ENCODE data around the gene TRABD2A. TPM values are rescaled to one million over a fixed set of nuclear protein-coding genes. Genes with fewer than 3 reads are reported as not detected.
"Not testable (repeated sequence)": the region's sequence is repeated elsewhere in the genome, so short reads cannot be mapped to it uniquely, and the experiment has no call there.

Gene TRABD2A
- 10 to 100 TPM; 35.9 to 38.3 TPM for total RNA-seq

DNA sequence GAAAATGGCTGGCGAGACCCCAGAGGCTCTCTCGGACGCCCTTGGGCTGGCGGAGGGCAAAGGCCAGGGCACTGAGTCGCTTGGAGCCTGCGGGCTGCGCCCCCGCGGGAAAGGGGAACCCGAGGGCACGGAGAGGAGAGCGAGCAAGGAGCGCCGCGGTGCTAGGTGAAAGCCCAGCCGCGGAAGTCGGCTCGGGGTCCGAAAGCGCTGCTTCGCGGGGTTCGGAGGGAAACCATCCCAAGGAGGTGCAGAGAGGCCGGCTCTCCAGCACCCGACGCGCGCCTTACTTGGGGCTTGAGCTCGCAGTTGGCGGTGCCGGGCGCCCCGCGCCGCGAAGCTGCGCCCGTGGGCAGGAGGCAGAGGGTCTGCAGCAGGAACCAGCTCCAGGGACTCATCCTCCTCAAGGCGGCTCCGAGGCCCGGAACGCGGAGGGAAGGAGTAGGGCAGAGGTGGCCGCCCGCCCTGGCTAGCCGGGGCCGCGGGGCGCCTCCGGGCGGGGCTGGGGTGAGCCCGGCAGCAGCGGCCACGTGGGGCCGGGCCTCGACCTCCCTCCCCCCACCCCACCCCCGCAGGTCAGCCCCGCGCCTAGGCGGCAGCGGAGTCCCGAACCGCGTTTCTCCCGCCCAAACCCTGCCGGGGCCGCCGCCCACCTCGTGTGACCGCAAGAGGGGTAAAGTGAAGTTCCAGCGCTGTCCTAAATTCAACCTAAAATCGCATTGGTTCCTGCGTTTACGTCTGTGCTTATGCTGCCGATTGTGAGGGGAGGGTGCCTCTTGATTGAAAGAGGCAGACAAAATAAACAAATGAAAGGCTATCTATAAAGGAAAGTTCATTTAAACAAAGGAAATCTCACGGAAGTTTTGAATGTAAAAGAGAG is at the start of gene TRABD2A:
Gene TRABD2A (minus strand): TSS at position 440 of the 877 bp plus-strand sequence. CDS start 45 bp downstream, at position 395.
- H3K27me3 Mint-ChIP-seq, result no peaks in the 10 kb centered on the region
- H3K9me3 Mint-ChIP-seq, result no peaks in the 10 kb centered on the region
- CTCF ChIA-PET, result interaction anchor here (0.6 to 5.7 kb wide), 18 partner anchors 9 to 383 kb away, joined by 3 to 98 read pairs (median 7); no protein-coding TSS in a partner anchor
- H3K27ac Mint-ChIP-seq, result peak within 1 kb of the TSS; percentile 87
- peaks cover 56% of the 10 kb centered on the region for H3K4me1 Mint-ChIP-seq
- H3K4me3 Mint-ChIP-seq, result peak within 1 kb of the TSS; percentile 91
- DNase-seq, result peak; percentile 58
- POLR2A ChIA-PET, result interaction anchor here (0.7 to 17.0 kb wide), 21 partner anchors 8 to 422 kb away, joined by 3 to 467 read pairs (median 7); partner anchors contain the start of genes KCMF1, SUCLG1 and TMSB10
- H3K36me3 Mint-ChIP-seq (ENCODE audit: low read depth), result peaks cover 14% of the 10 kb centered on the region

DNA sequence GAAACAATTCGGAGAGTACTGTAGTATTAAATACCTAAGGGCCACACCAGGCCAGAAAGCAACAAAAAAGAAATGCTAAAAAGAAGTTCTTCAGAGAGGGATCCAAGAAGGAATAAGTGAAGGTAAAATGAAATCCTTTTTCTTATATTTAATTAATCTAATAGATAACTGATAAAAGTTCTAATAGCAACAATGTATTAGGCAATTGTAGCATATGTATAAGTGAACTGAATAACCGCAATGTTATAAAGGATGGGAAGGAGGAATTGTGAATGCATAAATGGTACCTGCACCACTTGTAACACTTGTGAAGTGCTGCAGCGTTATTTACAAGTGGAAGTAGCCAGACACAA is 46.4 kb upstream of the TRABD2A start:
- H3K36me3 Mint-ChIP-seq (ENCODE audit: low read depth), result peaks cover 11% of the 10 kb centered on the region
- peak overlapping the region; percentile 82 for H3K4me3 Mint-ChIP-seq
- CTCF ChIA-PET, result interaction anchor here (2.4 kb wide), 6 partner anchors 10 to 76 kb away, joined by 14 to 93 read pairs (median 21); no protein-coding TSS in a partner anchor
- H3K27ac Mint-ChIP-seq, result peak overlapping the region; percentile 78
- DNase-seq, result no peak
- POLR2A ChIA-PET, result interaction anchor here (2.4 to 9.3 kb wide), 4 partner anchors 12 to 145 kb away, joined by 14 to 210 read pairs (median 80); partner anchors contain the start of genes KCMF1 and TMSB10
- H3K27me3 Mint-ChIP-seq, result no peaks in the 10 kb centered on the region
- H3K9me3 Mint-ChIP-seq, result peaks cover under 1% of the 10 kb centered on the region
- H3K4me1 Mint-ChIP-seq, result peaks cover 52% of the 10 kb centered on the region

DNA sequence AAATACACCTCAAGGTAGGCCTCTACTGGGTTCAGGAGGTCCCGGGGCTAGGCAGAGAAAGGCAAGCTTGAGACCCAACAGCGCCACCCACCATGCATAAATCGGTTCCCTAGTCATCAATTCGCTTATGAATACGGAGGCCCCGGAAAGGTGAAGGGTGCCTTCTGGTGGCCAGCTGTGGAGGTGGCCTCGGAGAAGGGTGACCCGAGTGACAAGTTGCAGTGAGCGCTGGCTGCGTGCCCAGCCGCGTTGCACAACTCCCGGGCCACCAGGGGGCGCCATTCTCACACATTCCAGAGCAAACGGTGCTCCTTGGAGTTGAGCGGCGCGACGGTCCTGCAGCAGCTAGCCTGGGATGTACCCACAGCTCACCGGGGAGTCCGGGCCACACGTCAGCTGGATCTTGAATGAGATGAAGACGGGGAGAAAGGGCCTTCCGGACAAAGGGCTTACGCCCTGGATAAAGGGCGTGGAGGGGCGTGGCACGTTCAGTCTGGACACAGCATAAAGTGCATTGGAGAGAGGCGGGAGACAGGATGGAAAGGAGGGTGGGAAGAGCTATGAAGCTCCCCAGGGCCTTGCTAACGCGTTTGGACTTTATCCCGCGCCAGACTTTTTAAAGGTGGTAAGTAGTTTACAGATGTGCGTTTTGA is 45.0 kb upstream of the TRABD2A start:
- no peaks in the 10 kb centered on the region for H3K9me3 Mint-ChIP-seq
- peak overlapping the region; percentile 78 for H3K27ac Mint-ChIP-seq
- peaks cover 5% of the 10 kb centered on the region for H3K36me3 Mint-ChIP-seq (ENCODE audit: low read depth)
- H3K4me3 Mint-ChIP-seq, result peak overlapping the region; percentile 82
- ChIA-PET POLR2A (interaction anchor here (0.6 to 9.3 kb wide), 30 partner anchors 13 to 1270 kb away, joined by 3 to 210 read pairs (median 6); partner anchors contain the start of genes IMMT, KCMF1, SUCLG1 and TGOLN2), CTCF (interaction anchor here (0.5 to 4.5 kb wide), 77 partner anchors 8 to 624 kb away, joined by 3 to 105 read pairs (median 5); partner anchors contain the start of genes DNAH6, KCMF1, SUCLG1 and TMSB10)
- H3K4me1 Mint-ChIP-seq, result peaks cover 43% of the 10 kb centered on the region
- DNase-seq, result peak; percentile 99
- no peaks in the 10 kb centered on the region for H3K27me3 Mint-ChIP-seq

- Mint-ChIP-seq H3K9me3 (no peaks in the 10 kb centered on the region), H3K4me1 (peaks cover 43% of the 10 kb centered on the region), H3K27me3 (no peaks in the 10 kb centered on the region), H3K4me3 (peak overlapping the region; percentile 82), H3K36me3 (ENCODE audit: low read depth) (peaks cover 5% of the 10 kb centered on the region), H3K27ac (peak overlapping the region; percentile 78)
- no peak for DNase-seq
- ChIA-PET CTCF (interaction anchor here (0.6 to 4.5 kb wide), 63 partner anchors 8 to 466 kb away, joined by 3 to 105 read pairs (median 8); partner anchors contain the start of genes DNAH6, KCMF1, SUCLG1 and TMSB10), POLR2A (interaction anchor here (0.7 to 9.3 kb wide), 25 partner anchors 14 to 1270 kb away, joined by 3 to 210 read pairs (median 8); partner anchors contain the start of genes IMMT, KCMF1, SUCLG1 and TGOLN2)
These were observed 44.4 kb upstream of the TRABD2A start for GRCh38 chr2:84925336-84925723.

GRCh38 chr2:84924173-84925106 is 43.6 kb upstream of the TRABD2A start:
- Mint-ChIP-seq H3K27ac (peak overlapping the region; percentile 78), H3K9me3 (no peaks in the 10 kb centered on the region), H3K4me1 (peaks cover 47% of the 10 kb centered on the region), H3K4me3 (peak overlapping the region; percentile 82), H3K36me3 (ENCODE audit: low read depth) (peaks cover 6% of the 10 kb centered on the region), H3K27me3 (no peaks in the 10 kb centered on the region)
- CTCF ChIA-PET, result interaction anchor here (0.6 to 4.5 kb wide), 29 partner anchors 7 to 465 kb away, joined by 3 to 105 read pairs (median 14); partner anchors contain the start of genes KCMF1, SUCLG1, TMSB10 and TRABD2A
- POLR2A ChIA-PET, result interaction anchor here (1.5 to 9.3 kb wide), 13 partner anchors 12 to 465 kb away, joined by 5 to 210 read pairs (median 12); partner anchors contain the start of genes KCMF1, SUCLG1, TGOLN2 and TMSB10
- peak; percentile 85 for DNase-seq

DNA sequence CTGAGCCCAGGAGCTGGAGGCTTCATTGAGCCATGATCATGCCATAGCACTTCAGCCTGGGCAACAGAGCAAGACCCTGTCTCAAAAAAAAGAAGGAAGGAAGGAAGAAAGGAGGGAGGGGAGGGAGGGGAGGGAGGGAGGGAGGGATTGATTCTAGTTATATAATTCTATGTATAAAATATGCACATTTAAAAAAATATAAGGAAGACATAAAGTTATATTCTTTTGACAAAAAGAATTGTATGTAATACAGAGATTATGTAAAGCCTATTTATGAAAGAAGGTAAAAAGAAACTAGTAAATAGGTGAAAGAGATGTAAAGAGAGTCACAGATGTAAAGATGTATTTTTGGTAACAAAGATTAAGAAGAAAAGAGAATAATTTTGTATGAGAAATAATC is 42.1 kb upstream of the TRABD2A start:
- Mint-ChIP-seq H3K36me3 (ENCODE audit: low read depth) (peaks cover 8% of the 10 kb centered on the region), H3K27ac (peak overlapping the region; percentile 33), H3K4me3 (no peak overlapping the region), H3K27me3 (no peaks in the 10 kb centered on the region), H3K4me1 (peaks cover 57% of the 10 kb centered on the region), H3K9me3 (no peaks in the 10 kb centered on the region)
- DNase-seq, result no peak
- ChIA-PET POLR2A (interaction anchor here (1.7 to 9.3 kb wide), 3 partner anchors 10 to 16 kb away, joined by 5 to 210 read pairs (median 90); partner anchors contain the start of gene TMSB10), CTCF (interaction anchor here (0.9 to 4.5 kb wide), 2 partner anchors 17 to 42 kb away, joined by 4 to 98 read pairs; partner anchors contain the start of gene TRABD2A)

GRCh38 chr2:84919885-84920580 is 39.1 kb upstream of the TRABD2A start:
- H3K4me3 Mint-ChIP-seq, result peak overlapping the region; percentile 41
- peaks cover 6% of the 10 kb centered on the region for H3K36me3 Mint-ChIP-seq (ENCODE audit: low read depth)
- no peak for DNase-seq
- H3K9me3 Mint-ChIP-seq, result no peaks in the 10 kb centered on the region
- H3K4me1 Mint-ChIP-seq, result peaks cover 41% of the 10 kb centered on the region
- ChIA-PET POLR2A (interaction anchor here (1.3 to 9.3 kb wide), 6 partner anchors 13 to 40 kb away, joined by 3 to 210 read pairs (median 6); partner anchors contain the start of genes TMSB10 and TRABD2A), CTCF (interaction anchor here (1.0 to 1.6 kb wide), 2 partner anchors 14 to 38 kb away, joined by 3 to 4 read pairs; no protein-coding TSS in a partner anchor)
- H3K27ac Mint-ChIP-seq, result peak overlapping the region; percentile 78
- no peaks in the 10 kb centered on the region for H3K27me3 Mint-ChIP-seq

DNA sequence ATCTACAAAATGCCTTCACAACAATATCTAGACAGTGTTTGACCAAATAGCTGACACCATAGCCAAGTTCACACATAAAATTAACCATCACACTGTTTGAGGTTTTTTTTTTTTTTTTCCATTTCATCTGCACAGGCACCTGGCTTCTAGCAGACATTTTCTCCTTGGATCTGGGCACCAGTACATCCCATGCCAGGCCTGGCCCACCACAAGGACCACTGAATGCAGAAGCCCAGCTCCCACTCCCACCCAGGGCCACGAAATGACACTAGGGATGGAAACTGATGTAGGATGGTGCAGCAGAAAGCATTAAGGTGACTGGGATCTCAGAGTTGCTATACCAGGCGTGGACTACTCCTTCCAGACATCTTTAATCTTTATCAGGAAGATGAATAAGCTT is 37.5 kb upstream of the TRABD2A start:
- POLR2A ChIA-PET, result interaction anchor here (1.8 to 9.3 kb wide), 4 partner anchors 12 to 36 kb away, joined by 6 to 210 read pairs (median 8); partner anchors contain the start of gene TMSB10
- H3K27ac Mint-ChIP-seq, result peak overlapping the region; percentile 7
- H3K36me3 Mint-ChIP-seq (ENCODE audit: low read depth), result peaks cover 4% of the 10 kb centered on the region
- DNase-seq, result no peak
- H3K9me3 Mint-ChIP-seq, result no peaks in the 10 kb centered on the region
- no peaks in the 10 kb centered on the region for H3K27me3 Mint-ChIP-seq
- no peak overlapping the region for H3K4me3 Mint-ChIP-seq
- CTCF ChIA-PET, result interaction anchor here (1.3 kb wide), 1 partner anchor 36 kb away, joined by 4 read pairs; no protein-coding TSS in a partner anchor
- H3K4me1 Mint-ChIP-seq, result peaks cover 30% of the 10 kb centered on the region

DNA sequence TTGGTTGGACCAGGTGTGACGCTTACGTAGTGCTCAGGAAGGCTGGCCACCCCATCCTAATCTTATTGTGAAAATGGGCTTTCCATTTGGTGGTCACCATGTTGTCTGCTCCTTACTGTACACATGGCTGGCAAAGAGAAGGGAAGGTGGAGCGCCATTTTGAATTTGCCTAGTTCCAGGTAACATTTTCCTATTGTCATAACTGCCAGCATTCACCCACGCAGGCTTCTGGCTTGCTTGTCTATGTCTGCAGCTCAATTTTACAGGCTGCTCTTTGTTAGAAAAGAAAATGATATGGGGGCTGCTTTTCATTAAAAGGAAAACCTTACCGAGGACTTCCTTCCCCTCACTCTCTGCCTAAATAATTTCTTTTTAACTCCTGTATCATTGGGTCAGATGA is 36.9 kb upstream of the TRABD2A start:
- peaks cover 27% of the 10 kb centered on the region for H3K4me1 Mint-ChIP-seq
- not testable (repeated sequence) for H3K27ac Mint-ChIP-seq; H3K36me3 Mint-ChIP-seq (ENCODE audit: low read depth); H3K27me3 Mint-ChIP-seq; H3K4me3 Mint-ChIP-seq; DNase-seq; H3K9me3 Mint-ChIP-seq
- ChIA-PET POLR2A (interaction anchor here (1.4 to 9.3 kb wide), 4 partner anchors 9 to 36 kb away, joined by 4 to 210 read pairs (median 8); partner anchors contain the start of gene TMSB10), CTCF (interaction anchor here (1.7 kb wide), 1 partner anchor 8 kb away, joined by 19 read pairs; no protein-coding TSS in a partner anchor)

- H3K4me3 Mint-ChIP-seq, H3K9me3 Mint-ChIP-seq, POLR2A ChIA-PET, DNase-seq, H3K27ac Mint-ChIP-seq, H3K27me3 Mint-ChIP-seq: not testable (repeated sequence)
- H3K36me3 Mint-ChIP-seq (ENCODE audit: low read depth), result peaks cover 14% of the 10 kb centered on the region
- CTCF ChIA-PET, result interaction anchor here (4.2 kb wide), 1 partner anchor 10 kb away, joined by 24 read pairs; no protein-coding TSS in a partner anchor
- peaks cover 31% of the 10 kb centered on the region for H3K4me1 Mint-ChIP-seq
These were observed 34.8 kb upstream of the TRABD2A start for GRCh38 chr2:84915675-84916074.
